ENCODE results near the gene CASZ1. TPM values are rescaled to one million over a fixed set of nuclear protein-coding genes. Genes with fewer than 3 reads are reported as not detected.

Gene CASZ1
- total RNA-seq, 6 donors from 2014 or later, result 39.7 to 112 (median 60.8) TPM

GRCh38 chr1:10631121-10631810, 165.2 kb downstream of the CASZ1 start:
- H3K27ac ChIP-seq, result peak overlapping the region in 1 of 4 donors; percentile 88
- H3K9me3 ChIP-seq, result no peaks in the 10 kb centered on the region
- H3K36me3 ChIP-seq, result peaks cover 0 to 23% (median 7%) of the 10 kb centered on the region in 4 donors
- DNase-seq (peak; percentile 18 to 81), ATAC-seq (ENCODE audit: low FRiP score in 2 of 2) (no peak)
- H3K27me3 ChIP-seq, result no peaks in the 10 kb centered on the region
- H3K4me1 ChIP-seq, result peaks cover 18 to 37% (median 25%) of the 10 kb centered on the region in 4 donors
- 87 to 95% methylated on average over 10 to 18 of the region's 20 CpGs for WGBS, 2 donors
- TF ChIP-seq EP300 (IDR thresholded peaks at IDR 0.05), result no peak
- no peak for TF ChIP-seq POLR2AphosphoS5 (IDR thresholded peaks at IDR 0.05)
- TF ChIP-seq CTCF (IDR thresholded peaks at IDR 0.05), result no peak
- no peak for TF ChIP-seq POLR2A (IDR thresholded peaks at IDR 0.05)
- no peak overlapping the region for H3K4me3 ChIP-seq

- Histone ChIP-seq H3K27ac (no peak overlapping the region), H3K4me3 (no peak overlapping the region), H3K36me3 (peaks cover 0 to 23% (median 7%) of the 10 kb centered on the region in 4 donors), H3K9me3 (no peaks in the 10 kb centered on the region), H3K27me3 (no peaks in the 10 kb centered on the region), H3K4me1 (peaks cover 16 to 32% (median 20%) of the 10 kb centered on the region in 4 donors)
- ATAC-seq (ENCODE audit: low FRiP score in 2 of 2), result no peak
- 82 to 88% methylated on average over 10 to 13 of the region's 13 CpGs for WGBS, 2 donors
- DNase-seq, result peak in 1 of 2 donors; percentile 13
- no peak for TF ChIP-seq CTCF (IDR thresholded peaks at IDR 0.05)
- no peak for TF ChIP-seq POLR2AphosphoS5 (IDR thresholded peaks at IDR 0.05)
- TF ChIP-seq EP300 (IDR thresholded peaks at IDR 0.05), result no peak
- TF ChIP-seq POLR2A (IDR thresholded peaks at IDR 0.05), result no peak
Observed at GRCh38 chr1:10630661-10631120, 165.8 kb downstream of the CASZ1 start.

- Histone ChIP-seq H3K36me3 (peaks cover 0 to 26% (median 7%) of the 10 kb centered on the region in 4 donors), H3K4me1 (peaks cover 10 to 25% (median 16%) of the 10 kb centered on the region in 4 donors), H3K4me3 (no peak overlapping the region), H3K27ac (no peak overlapping the region), H3K27me3 (no peaks in the 10 kb centered on the region), H3K9me3 (no peaks in the 10 kb centered on the region)
- WGBS, 2 donors, result 88 to 94% methylated on average over 27 to 30 of the region's 36 CpGs
- no peak for TF ChIP-seq POLR2AphosphoS5 (IDR thresholded peaks at IDR 0.05)
- TF ChIP-seq CTCF (IDR thresholded peaks at IDR 0.05), result no peak
- TF ChIP-seq POLR2A (IDR thresholded peaks at IDR 0.05), result no peak
- no peak for TF ChIP-seq EP300 (IDR thresholded peaks at IDR 0.05)
- ATAC-seq (ENCODE audit: low FRiP score in 2 of 2), result no peak
- DNase-seq, result peak; percentile 18 to 77
Observed at GRCh38 chr1:10629816-10630571, 166.5 kb downstream of the CASZ1 start.

- TF ChIP-seq EP300 (IDR thresholded peaks at IDR 0.05), result no peak
- no peak for TF ChIP-seq CTCF (IDR thresholded peaks at IDR 0.05)
- no peak for TF ChIP-seq POLR2AphosphoS5 (IDR thresholded peaks at IDR 0.05)
- TF ChIP-seq POLR2A (IDR thresholded peaks at IDR 0.05), result no peak
- H3K27ac ChIP-seq, result peak overlapping the region in 1 of 4 donors; percentile 18
- DNase-seq (peak; percentile 19 to 69), ATAC-seq (ENCODE audit: low FRiP score in 2 of 2) (no peak)
- peaks cover 3 to 17% (median 9%) of the 10 kb centered on the region in 4 donors for H3K4me1 ChIP-seq
- no peak overlapping the region for H3K4me3 ChIP-seq
- H3K36me3 ChIP-seq, result peaks cover 0 to 34% (median 10%) of the 10 kb centered on the region in 4 donors
- 90 to 97% methylated on average over 22 to 25 of the region's 25 CpGs for WGBS, 2 donors
- no peaks in the 10 kb centered on the region for H3K27me3 ChIP-seq
- H3K9me3 ChIP-seq, result no peaks in the 10 kb centered on the region
Observed at GRCh38 chr1:10629091-10629815, 167.2 kb downstream of the CASZ1 start.
